ENCODE results near the gene ADAMTS7.

DNA sequence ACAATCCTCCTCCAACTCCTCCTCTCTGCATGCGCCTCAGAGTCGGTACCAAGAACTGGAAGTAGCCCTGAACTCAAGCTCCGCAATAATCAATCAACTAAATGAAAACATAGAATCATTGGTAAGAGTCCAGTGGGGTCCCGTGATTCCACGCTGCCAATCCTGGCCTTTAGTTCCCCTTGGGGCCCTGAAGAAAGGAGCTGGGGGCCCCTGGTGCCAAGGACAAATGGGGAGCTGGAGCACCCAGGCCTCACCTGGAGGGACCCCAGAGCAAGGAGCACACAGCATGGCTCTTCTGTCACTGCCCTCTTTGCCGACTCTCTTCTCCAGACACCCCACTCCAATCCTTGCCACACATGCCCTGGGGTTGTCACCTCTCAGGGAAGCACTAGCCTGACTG is 80.3 kb downstream of the ADAMTS7 start:
- TF ChIP-seq, protein P1, sequence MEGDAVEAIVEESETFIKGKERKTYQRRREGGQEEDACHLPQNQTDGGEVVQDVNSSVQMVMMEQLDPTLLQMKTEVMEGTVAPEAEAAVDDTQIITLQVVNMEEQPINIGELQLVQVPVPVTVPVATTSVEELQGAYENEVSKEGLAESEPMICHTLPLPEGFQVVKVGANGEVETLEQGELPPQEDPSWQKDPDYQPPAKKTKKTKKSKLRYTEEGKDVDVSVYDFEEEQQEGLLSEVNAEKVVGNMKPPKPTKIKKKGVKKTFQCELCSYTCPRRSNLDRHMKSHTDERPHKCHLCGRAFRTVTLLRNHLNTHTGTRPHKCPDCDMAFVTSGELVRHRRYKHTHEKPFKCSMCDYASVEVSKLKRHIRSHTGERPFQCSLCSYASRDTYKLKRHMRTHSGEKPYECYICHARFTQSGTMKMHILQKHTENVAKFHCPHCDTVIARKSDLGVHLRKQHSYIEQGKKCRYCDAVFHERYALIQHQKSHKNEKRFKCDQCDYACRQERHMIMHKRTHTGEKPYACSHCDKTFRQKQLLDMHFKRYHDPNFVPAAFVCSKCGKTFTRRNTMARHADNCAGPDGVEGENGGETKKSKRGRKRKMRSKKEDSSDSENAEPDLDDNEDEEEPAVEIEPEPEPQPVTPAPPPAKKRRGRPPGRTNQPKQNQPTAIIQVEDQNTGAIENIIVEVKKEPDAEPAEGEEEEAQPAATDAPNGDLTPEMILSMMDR (conservative IDR thresholded peaks at IDR 0.05; ENCODE audit: low read depth, low read length): no peak
- no peak for TF ChIP-seq EZH2phosphoT487 (IDR thresholded peaks at IDR 0.05; ENCODE audit: borderline replicate concordance, low read length)
- no peak for TF ChIP-seq EZH2 (IDR thresholded peaks at IDR 0.05; ENCODE audit: low read length, unreplicated experiment)

All from PC-3 (cell line).